C1 segment of cervical spinal cord (tissue), 14 donors: ENCODE results near the gene EMC9.

Experiments used
- DNase-seq, 14 donors: peaks; one replicate each; lab custom pipeline; 2025; lab: John Stamatoyannopoulos, UW

EMC9 gene

GRCh38 chr14:24177041-24177825 is 35.8 kb upstream of the EMC9 start:
- DNase-seq = no peak

DNA sequence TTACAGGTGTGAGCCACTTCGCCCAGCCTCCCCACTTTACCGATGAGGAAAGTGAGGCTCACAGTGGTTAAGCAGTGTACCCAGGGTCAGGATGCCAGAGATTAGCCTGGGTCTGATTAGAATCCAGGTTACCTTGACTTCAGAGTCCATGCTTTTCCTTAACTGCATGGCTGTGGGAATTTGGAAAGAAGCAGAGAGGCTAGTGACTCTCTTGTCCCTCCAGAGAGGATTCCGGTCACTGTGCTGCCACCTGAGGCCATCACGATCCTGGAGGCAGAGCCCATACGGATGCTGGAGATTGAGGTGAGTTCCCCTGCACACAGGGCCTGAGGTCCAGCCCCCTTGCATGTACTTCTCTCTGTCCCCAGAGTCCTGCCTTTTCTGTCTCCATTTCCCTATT is 35.2 kb upstream of the EMC9 start:
- no peak for DNase-seq

DNA sequence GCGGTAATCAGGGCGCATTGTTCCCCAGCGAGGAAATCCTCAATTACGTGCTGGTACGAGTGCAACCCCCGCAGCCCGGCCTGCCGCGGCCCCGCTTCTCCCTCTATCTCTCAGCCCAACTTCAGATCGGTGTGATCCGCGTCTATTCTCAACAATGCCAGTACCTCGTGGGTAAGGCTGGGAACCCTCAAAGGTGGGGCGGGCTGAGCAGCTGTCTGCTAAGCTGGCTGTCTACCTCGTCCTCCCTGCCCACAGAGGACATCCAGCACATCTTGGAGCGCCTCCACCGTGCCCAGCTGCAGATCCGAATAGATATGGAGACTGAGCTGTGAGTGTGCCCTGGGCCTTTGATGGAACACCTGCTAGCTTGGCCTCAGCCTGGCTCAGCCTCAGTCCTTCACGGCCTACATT is 31.5 kb upstream of the EMC9 start:
- DNase-seq = peak in 1 of 14 donors; percentile 35

- peak in 2 of 14 donors; percentile 36 to 43 for DNase-seq
These were observed 31.0 kb upstream of the EMC9 start for GRCh38 chr14:24172261-24172860.

DNA sequence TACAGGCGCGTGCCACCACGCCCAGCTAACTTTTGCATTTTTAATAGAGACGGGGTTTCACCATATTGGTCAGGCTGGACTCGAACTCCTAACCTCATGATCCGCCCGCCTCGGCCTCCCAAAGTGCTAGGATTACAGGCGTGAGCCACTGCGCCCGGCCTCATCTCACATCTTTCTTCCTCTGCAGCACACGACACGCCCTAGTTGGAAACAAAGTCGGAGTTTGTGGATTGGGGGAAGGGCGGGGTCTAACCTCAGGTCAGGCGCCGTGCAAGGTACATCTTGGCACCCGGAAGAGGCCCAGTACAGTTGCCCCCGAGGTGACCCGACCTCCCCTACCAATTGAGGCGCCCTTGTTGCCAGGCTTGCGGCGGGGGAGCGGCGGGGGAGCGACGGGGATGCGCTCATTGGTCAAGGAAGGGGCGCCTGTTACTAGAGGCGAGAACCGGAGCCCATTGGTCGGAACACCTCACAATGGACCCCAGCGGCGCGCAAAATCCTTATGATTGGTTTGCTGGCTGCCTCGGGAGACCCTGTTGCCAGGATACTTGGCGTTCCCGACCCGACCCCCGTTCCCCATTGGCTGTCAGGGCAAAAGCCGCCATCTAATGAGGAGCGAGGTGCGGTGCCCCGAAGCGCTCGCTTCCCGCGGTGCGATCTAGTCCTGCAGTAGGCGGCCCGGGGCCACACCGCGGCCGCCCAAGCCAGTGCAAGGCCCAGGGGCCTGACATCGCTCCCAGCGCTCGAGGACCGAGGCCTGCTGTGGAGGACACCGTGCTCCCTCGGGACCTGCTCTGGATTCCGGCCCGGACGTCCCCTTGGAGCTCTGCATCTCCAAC is 30.2 kb upstream of the EMC9 start, which contains the start of gene REC8:
Gene REC8, plus strand, starts transcription at position 659 of the 839 bp plus-strand sequence. CDS start 473 bp downstream, outside the sequence.
- DNase-seq = peak; percentile 46 to 98 (median 86)

GRCh38 chr14:24167469-24168114 is 26.2 kb upstream of the EMC9 start:
- DNase-seq = no peak

GRCh38 chr14:24165785-24166184 is 24.4 kb upstream of the EMC9 start:
- DNase-seq = no peak

- no peak for DNase-seq
These were observed 23.2 kb upstream of the EMC9 start for GRCh38 chr14:24164518-24164991.

- peak in 3 of 14 donors; percentile 21 to 25 (median 22) for DNase-seq
These were observed 20.7 kb upstream of the EMC9 start for GRCh38 chr14:24162093-24162492.

- DNase-seq = peak; percentile 45 to 97 (median 92)
These were observed 19.7 kb upstream of the EMC9 start, which contains the start of gene IRF9 for GRCh38 chr14:24160850-24161804. Gene IRF9, plus strand, starts transcription at chr14:24161265. Its CDS starts 880 bp downstream, at chr14:24162145.

GRCh38 chr14:24160499-24160849 is 19.1 kb upstream of the EMC9 start:
- no peak for DNase-seq

GRCh38 chr14:24159777-24160498 is 18.5 kb upstream of the EMC9 start:
- DNase-seq = no peak

- no peak for DNase-seq
These were observed 15.9 kb upstream of the EMC9 start for GRCh38 chr14:24157331-24157730.

DNA sequence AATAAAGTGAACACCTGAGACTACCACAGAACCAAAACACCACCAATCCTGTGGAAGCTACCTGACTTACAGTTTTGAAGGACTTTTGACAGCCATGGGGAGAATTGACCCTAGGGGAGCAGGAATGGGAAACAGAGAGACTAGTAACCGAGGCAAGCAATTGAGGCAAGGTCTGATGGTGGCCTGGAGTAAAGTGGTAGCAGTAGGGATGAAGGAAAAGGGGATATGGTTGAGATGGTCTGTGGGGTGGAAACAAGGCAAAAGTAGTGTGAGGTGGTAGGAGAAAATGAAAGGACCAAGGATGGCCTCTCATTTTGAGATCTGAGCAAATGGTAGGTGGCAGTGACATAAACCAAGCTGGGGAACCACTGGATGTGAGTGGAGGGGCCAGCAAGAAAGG is 15.4 kb upstream of the EMC9 start:
- DNase-seq = no peak

DNA sequence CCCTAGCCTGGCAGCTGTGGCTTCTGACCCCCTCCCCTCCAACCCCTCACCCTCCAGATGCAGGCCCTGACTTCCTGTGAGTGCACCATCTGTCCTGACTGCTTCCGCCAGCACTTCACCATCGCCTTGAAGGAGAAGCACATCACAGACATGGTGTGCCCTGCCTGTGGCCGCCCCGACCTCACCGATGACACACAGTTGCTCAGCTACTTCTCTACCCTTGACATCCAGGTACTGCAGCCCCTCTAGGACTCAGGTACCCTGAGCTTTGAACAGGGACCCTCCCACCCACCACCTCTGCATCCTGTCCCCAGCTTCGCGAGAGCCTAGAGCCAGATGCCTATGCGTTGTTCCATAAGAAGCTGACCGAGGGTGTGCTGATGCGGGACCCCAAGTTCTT is 13.7 kb upstream of the EMC9 start:
- DNase-seq = no peak

DNA sequence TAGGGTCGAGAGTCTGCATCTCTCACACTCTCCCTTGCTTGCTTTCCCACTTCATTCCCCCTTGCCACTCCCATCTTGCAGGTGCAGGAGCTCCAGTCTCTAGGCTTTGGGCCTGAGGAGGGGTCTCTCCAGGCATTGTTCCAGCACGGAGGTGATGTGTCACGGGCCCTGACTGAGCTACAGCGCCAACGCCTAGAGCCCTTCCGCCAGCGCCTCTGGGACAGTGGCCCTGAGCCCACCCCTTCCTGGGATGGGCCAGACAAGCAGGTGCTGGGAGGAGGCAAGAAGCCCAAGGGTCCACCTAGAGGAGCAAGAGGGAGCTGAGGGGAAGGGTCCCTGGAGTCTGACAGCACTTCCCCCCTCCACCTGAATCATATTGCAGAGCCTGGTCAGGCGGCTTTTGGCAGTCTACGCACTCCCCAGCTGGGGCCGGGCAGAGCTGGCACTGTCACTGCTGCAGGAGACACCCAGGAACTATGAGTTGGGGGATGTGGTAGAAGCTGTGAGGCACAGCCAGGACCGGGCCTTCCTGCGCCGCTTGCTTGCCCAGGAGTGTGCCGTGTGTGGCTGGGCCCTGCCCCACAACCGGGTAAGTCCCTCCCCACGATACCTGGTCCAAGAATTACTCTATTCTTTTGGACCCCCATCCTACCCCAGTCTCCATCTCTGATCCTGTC is 10.2 kb upstream of the EMC9 start:
- DNase-seq = no peak

- no peak for DNase-seq
These were observed 9.6 kb upstream of the EMC9 start for GRCh38 chr14:24150993-24151392.

GRCh38 chr14:24150567-24150966 is 9.2 kb upstream of the EMC9 start:
- no peak for DNase-seq

GRCh38 chr14:24150061-24150460 is 8.7 kb upstream of the EMC9 start:
- no peak for DNase-seq
